Measurements from ENCODE around the gene TMEM100.

DNA sequence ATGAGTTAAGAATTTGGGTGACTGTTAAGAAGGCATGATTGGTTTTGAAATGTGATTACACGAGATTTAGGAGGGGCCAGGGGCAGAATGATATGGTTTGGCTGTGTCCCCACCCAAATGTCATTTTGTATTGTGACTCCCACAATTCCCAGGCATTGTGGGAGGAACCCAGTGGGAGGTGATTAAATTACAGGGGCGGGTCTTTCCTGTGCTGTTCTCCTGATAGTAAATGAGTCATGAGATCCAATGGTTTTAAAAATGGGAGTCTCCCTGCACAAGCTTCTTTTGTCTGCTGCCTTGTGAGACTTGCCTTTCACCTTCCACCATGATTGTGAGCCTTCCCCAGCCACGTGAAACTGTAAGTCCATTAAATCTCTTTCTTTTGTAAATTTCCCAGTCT is 34.6 kb downstream of the TMEM100 start:
- TF ChIP-seq, protein P1, sequence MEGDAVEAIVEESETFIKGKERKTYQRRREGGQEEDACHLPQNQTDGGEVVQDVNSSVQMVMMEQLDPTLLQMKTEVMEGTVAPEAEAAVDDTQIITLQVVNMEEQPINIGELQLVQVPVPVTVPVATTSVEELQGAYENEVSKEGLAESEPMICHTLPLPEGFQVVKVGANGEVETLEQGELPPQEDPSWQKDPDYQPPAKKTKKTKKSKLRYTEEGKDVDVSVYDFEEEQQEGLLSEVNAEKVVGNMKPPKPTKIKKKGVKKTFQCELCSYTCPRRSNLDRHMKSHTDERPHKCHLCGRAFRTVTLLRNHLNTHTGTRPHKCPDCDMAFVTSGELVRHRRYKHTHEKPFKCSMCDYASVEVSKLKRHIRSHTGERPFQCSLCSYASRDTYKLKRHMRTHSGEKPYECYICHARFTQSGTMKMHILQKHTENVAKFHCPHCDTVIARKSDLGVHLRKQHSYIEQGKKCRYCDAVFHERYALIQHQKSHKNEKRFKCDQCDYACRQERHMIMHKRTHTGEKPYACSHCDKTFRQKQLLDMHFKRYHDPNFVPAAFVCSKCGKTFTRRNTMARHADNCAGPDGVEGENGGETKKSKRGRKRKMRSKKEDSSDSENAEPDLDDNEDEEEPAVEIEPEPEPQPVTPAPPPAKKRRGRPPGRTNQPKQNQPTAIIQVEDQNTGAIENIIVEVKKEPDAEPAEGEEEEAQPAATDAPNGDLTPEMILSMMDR (IDR thresholded peaks at IDR 0.05), result no peak
- no peak for TF ChIP-seq POLR2A (IDR thresholded peaks at IDR 0.05)

All from lower leg skin (tissue), 3 donors.